AG04449 (cell line): Measurements from ENCODE around the gene VAV2.

ENCODE experiments used
- CTCF ChIA-PET: fragments of 350-600 bp; formaldehyde crosslinking; extraction: SDS; loops from one replicate; lab custom pipeline; 2021; ENCODE audit warnings: antibody characterized with exemption; lab: Yijun Ruan, JAX
- POLR2A ChIA-PET: fragments of 400-600, 350-600 bp; formaldehyde crosslinking; extraction: SDS; loops from one replicate; lab custom pipeline; 2020; ENCODE audit warnings: antibody characterized with exemption, inconsistent platforms; lab: Yijun Ruan, JAX
- DNase-seq: peaks from one replicate; pipeline ENCODE4 v3.0.0-alpha.2; 2010; ENCODE audit warnings: low read depth, low spot score
- H3K4me3 ChIP-seq: 2 replicates; pipeline ENCODE4 v1.5.1; 2011; ENCODE audit warnings: low read depth, mild to moderate bottlenecking, control low read depth, low read length
- TF ChIP-seq, protein P1 (sequence below): IDR thresholded peaks from one replicate; pipeline ENCODE4 v1.5.1; 2011; ENCODE audit warnings: mild to moderate bottlenecking, moderate library complexity, low read length, control low read depth, inconsistent platforms; ENCODE audit not compliant: insufficient read depth; ENCODE audit errors: missing control alignments

VAV2 gene

DNA sequence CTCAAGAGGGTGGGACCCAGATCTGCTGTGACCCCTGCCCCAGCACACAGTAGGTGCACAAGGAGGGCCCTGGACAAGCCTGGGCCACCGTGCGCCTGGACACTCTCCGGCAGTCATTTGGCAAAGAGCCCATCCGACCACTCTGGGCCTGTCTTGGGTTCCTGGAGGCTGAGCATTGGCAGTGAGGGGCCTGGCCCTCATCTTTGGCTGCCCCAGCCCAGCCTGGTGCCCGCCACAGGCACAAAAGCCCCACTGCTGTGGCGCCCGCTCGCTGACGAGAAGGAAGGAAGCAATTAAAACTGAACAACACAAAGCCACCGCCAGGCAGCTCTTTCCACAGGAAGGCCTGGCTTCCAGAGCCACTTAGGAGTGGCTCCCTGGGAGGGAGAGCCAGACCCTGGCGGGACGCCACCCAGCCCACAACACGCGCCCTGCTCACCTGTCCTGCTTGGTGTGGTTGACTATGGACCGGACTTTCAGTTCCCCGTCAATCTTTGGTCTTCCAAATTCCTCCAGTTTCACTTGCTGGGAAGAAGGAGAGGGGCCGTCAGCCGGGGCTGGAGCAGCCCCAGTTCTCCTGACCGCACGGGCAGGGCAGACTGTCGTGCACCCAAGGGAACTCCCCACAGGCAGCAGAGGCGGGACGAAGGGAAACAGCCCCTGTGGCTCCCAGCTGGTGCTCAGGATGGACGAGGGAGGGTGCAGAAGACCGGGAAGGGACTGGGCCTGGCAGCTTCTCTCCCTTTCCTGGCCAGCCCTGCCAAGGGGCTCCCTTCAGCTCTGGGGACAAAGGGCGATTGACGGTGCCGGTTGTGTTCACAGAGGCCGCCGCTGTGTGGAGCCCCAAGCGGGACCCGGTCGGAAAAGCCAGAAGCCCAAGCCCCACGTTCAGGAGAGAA lies 203.1 kb downstream of the VAV2 start:
- no peak for DNase-seq
- no peak overlapping the region for H3K4me3 ChIP-seq
- TF ChIP-seq, protein P1, sequence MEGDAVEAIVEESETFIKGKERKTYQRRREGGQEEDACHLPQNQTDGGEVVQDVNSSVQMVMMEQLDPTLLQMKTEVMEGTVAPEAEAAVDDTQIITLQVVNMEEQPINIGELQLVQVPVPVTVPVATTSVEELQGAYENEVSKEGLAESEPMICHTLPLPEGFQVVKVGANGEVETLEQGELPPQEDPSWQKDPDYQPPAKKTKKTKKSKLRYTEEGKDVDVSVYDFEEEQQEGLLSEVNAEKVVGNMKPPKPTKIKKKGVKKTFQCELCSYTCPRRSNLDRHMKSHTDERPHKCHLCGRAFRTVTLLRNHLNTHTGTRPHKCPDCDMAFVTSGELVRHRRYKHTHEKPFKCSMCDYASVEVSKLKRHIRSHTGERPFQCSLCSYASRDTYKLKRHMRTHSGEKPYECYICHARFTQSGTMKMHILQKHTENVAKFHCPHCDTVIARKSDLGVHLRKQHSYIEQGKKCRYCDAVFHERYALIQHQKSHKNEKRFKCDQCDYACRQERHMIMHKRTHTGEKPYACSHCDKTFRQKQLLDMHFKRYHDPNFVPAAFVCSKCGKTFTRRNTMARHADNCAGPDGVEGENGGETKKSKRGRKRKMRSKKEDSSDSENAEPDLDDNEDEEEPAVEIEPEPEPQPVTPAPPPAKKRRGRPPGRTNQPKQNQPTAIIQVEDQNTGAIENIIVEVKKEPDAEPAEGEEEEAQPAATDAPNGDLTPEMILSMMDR: no peak
- ChIA-PET CTCF (interaction anchor here (0.9 to 13.4 kb wide), 4 partner anchors 7 to 237 kb away, joined by 3 to 362 read pairs (median 52); partner anchors contain the start of gene BRD3OS), POLR2A (no interaction called here)

GRCh38 chr9:133788045-133788818 lies 203.9 kb downstream of the VAV2 start:
- ChIA-PET POLR2A (no interaction called here), CTCF (interaction anchor here (0.9 to 13.4 kb wide), 3 partner anchors 9 to 207 kb away, joined by 3 to 362 read pairs (median 26); no protein-coding TSS in a partner anchor)
- DNase-seq: no peak
- no peak overlapping the region for H3K4me3 ChIP-seq
- TF ChIP-seq, protein P1: no peak

DNA sequence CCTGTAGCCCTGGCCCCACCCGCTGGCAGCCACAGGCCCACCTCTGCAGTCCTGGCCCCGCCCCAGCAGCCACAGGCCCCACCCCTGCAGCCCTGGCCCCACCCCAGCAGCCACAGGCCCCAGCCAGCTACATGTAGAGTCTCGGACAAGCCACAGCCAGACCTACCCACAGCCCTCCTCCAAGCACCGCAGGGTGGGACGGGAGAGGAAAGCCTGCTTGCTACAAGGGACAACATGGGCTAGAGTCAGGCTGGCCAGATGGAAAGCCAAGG lies 204.4 kb downstream of the VAV2 start:
- no peak overlapping the region for H3K4me3 ChIP-seq
- ChIA-PET CTCF (interaction anchor here (0.8 to 2.3 kb wide), 2 partner anchors 17 to 207 kb away, joined by 5 to 26 read pairs; no protein-coding TSS in a partner anchor), POLR2A (no interaction called here)
- TF ChIP-seq, protein P1: no peak
- DNase-seq: no peak

DNA sequence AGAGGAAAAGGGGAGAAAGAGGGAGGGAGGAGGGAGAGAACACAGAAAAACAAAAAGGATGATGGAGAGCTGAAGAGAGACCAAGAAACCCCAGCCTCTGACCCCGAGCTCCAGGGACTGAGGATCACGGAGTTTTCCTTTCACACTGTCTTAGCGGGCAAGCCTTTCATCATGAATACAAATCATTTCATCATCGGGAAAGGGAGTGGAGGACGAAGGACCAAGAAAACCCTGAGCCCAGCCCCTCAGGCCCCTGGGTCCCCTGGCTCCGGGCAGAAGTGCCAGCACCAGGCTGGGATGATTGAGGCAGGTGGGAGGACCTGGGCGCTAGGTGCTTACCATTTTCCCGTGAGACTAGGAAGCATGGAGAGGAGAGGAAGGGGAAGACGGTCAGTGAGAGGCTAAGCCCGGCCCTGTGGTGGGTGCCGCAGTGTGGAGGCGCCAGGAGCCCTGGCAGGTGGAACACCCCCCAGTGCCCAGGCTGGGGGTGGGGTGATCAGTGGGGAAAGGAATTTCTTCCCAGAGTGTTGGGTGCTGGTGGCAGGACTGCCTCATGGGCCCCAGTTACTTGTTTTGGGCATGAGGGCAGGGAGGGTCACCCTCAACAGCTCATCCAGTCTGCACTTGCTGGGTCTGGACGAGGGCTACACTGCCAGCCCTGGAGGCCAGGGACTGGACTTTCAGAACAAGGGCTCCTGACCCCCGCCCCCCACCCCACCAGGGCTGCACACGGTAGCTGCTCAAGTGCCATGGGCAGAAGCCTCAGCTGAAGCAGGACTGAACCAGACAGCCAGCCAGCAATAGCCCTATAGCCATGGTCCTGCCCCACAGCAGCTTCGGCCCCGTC lies 205.0 kb downstream of the VAV2 start:
- ChIA-PET POLR2A (no interaction called here), CTCF (interaction anchor here (0.8 to 2.3 kb wide), 2 partner anchors 16 to 208 kb away, joined by 5 to 26 read pairs; no protein-coding TSS in a partner anchor)
- no peak for DNase-seq
- no peak overlapping the region for H3K4me3 ChIP-seq
- TF ChIP-seq, protein P1: no peak

DNA sequence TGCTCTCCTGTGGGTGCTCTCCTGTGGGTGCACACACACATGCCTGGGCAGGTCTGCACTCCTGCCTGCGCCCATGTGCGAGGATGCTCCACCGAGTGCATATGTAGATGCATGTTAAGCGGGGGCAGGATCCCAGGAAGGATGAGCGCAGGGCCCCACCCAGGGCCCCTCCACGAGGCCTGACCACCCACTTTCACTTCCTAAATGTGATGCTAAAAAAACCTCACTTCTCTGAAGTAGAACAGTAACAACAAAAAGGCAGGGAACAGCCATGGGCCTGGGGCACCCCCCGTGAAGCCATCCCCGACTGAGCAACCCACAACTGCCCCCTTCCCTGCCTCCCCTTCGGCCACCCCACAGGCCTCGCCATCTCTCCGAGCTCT lies 205.8 kb downstream of the VAV2 start:
- H3K4me3 ChIP-seq: no peak overlapping the region
- no peak for DNase-seq
- ChIA-PET CTCF (interaction anchor here (2.3 kb wide), 1 partner anchor 208 kb away, joined by 26 read pairs; no protein-coding TSS in a partner anchor), POLR2A (no interaction called here)
- TF ChIP-seq, protein P1: no peak
